Fibroblast of villous mesenchyme (primary cell): Measurements from ENCODE around the gene ZDHHC17. TPM values are rescaled to one million over a fixed set of nuclear protein-coding genes. Genes with fewer than 3 reads are reported as not detected.

ENCODE experiments used
- DNase-seq: peaks from one replicate; pipeline ENCODE4 v3.0.0-alpha.2; 2010; ENCODE audit warnings: low read depth
- H3K4me3 ChIP-seq: 2 replicates; pipeline ENCODE4 v1.5.1; 2011; ENCODE audit warnings: low read depth, mild to moderate bottlenecking, low read length
- total RNA-seq: library from RNA; depleted of rRNA; stranded (reverse); fragments of >200 nt; gene quantifications from 2 replicates; pipeline ENCODE4 v1.2.3, GENCODE V29; 2012
- TF ChIP-seq, protein P1 (sequence below): IDR thresholded peaks from 2 replicates; pipeline ENCODE4 v1.5.1; 2012; ENCODE audit warnings: low read depth, mild to moderate bottlenecking, low read length; ENCODE audit not compliant: insufficient read depth

The ZDHHC17 gene
- total RNA-seq, 1 donor: 73.0 TPM

DNA sequence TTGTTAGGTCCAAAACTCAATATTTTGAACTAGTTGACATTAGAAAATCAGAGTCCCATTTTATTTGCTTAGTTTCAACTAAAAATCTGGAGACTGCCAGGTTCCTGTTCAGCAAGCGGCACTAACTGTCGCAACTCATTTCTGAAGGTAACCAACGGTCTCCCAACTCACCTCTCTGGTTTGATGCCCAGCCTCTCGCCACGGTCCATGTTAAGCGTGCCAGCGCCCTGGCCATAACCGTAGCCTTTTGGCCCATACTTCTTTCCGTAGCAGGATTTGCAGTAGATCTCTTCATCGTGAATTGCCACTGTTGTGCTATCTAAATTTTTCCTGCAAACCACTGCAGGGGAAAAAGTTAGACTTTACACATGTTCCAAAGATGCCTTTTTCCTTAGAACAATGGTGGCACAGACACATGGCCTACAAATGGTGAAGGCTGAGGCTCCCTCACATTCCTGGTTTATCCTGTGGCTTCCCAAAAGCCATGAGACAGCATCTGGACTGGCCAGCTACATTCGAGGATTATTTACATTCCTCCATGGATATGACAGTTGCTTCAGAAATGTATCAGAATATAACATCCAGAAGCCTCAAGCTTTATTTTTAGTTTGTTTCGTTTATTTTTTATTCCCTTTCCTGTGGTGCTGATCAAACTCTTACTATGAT is 99.2 kb downstream of the ZDHHC17 start:
- TF ChIP-seq, protein P1, sequence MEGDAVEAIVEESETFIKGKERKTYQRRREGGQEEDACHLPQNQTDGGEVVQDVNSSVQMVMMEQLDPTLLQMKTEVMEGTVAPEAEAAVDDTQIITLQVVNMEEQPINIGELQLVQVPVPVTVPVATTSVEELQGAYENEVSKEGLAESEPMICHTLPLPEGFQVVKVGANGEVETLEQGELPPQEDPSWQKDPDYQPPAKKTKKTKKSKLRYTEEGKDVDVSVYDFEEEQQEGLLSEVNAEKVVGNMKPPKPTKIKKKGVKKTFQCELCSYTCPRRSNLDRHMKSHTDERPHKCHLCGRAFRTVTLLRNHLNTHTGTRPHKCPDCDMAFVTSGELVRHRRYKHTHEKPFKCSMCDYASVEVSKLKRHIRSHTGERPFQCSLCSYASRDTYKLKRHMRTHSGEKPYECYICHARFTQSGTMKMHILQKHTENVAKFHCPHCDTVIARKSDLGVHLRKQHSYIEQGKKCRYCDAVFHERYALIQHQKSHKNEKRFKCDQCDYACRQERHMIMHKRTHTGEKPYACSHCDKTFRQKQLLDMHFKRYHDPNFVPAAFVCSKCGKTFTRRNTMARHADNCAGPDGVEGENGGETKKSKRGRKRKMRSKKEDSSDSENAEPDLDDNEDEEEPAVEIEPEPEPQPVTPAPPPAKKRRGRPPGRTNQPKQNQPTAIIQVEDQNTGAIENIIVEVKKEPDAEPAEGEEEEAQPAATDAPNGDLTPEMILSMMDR: no peak
- no peak overlapping the region for H3K4me3 ChIP-seq
- DNase-seq: peak; percentile 89

DNA sequence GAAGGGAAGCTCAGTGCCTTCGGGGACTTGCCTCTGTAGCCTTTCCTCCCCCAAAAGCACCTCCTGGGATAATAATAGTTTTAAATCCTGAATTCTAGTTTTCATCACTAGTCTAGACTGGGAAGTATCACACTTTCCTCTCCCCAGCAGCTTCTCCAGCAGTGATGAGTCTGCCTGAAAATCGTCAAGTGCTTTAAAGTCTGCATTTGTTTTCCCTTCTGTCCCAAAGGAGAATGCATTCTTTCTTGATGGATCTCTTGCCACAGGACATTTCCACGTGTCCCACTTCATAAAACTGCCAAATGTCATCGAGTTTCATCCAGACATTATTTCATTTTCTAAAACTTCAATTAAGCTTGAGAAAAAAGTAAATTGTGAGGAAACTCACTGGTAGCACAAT is 99.9 kb downstream of the ZDHHC17 start:
- DNase-seq: peak; percentile 46
- H3K4me3 ChIP-seq: no peak overlapping the region
- TF ChIP-seq, protein P1: no peak

DNA sequence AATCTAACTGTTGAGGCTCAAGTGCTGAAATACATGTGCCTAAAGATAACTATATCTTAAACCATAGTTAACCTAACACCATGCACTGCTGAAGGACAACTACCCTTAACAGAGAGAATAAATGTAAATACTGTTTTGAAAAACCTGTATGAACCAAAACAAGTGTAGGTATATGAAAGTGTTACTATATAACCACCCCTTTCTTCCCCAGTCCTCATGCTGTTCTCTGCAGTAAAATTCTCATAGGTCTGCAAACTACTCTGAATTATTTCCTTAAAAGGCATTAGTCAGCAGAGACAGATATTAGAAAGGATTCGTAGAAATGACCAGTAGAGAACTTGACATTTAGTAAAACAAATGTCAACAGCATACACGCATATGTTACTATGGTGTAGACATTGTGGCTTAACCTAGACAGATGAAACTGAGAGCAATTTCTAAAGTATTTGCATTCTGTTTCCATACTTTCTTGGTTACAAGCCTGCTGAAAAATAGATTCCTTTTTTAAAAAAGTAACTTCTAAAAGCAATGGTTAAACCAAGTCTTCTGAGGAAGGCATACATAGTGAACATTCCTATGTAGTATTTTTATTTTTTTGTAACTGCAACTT is 101.0 kb downstream of the ZDHHC17 start:
- no peak for DNase-seq
- no peak overlapping the region for H3K4me3 ChIP-seq
- TF ChIP-seq, protein P1: no peak

DNA sequence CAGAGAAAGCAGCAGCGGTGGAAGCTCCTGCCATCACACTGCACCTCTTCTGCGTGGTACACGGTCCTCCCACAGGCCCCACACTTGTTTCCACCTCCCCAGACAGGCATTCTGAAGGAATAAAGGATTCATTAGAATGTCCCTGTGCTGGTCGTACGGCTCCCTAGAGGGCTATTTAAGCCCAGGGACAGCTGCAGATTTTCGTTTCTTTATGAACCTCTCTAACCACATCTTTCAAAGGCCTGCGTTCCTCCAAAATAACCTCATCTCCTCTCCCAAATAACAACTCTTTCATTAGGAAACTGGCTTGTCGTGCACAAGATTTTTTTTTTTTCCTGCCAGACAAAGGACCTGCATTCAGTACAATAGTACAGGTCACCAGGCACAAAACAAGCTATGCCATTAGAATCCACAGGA is 102.2 kb downstream of the ZDHHC17 start:
- no peak overlapping the region for H3K4me3 ChIP-seq
- TF ChIP-seq, protein P1: no peak
- no peak for DNase-seq

DNA sequence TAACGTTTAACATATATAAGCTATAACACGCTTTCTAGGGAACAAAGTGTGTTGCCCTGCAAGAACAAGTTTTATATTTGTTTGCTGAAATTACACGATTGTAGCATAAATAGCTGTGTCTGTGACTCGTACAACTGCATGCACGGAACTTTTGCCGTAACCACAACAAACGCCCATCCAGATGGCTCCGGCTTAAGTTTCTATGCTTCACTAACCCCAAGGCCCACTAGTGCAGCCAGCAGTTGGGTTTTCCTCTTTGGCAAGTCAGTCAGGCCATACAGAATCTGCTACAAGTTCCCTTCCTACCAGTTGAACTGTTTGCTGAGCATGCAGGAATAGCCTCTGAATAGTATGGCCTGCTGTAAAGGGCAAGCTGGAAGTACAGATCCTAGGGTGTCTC is 102.8 kb downstream of the ZDHHC17 start:
- TF ChIP-seq, protein P1: no peak
- peak; percentile 79 for DNase-seq

DNA sequence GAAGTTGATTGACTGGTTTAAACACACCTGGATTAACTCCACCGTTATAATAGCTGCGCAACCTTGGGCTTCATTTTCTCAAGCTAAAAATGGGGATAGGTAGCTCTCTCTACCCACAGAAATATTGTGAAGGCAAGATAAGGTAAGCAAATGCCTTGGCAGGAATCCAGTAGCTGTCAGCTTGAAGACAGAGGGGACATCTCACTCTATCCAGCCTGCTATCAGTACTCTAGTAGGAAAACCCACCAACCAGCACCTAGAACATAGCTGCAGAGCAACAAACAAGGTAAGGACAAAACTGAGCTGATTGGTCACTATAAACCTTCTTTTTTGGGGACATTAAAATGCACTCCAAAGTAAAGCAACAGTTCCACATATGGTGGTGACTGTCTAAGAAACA is 107.2 kb downstream of the ZDHHC17 start:
- no peak overlapping the region for H3K4me3 ChIP-seq
- no peak for DNase-seq
- TF ChIP-seq, protein P1: no peak

More for the DNA sequence above, 102.8 kb downstream of the ZDHHC17 start:
- H3K4me3 ChIP-seq: no peak overlapping the region
